ENCODE data around the gene DGKH. TPM values are rescaled to one million over a fixed set of nuclear protein-coding genes. Genes with fewer than 3 reads are reported as not detected.

Gene DGKH
- polyA plus RNA-seq, 1 donor from 2014 or later: 3.5 TPM

DNA sequence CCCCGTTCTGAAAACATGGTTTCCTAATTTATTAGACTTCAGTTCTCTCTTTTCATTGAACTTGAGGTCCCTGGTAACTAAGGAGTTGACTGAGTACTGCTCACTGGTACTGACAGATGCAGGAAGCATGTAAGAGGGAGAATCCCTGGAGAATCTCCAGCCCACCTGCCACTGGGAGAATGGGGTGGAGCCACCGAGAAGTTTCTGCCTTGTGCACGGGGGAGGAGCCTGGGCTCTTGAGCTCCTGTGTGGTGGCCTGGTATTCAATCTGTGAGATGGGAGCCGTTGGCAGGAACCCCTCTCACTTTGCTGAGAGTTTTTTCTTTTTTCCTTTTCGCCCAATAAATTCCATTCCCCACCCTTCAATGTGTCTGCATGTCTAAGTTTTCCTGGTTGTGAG is 210.3 kb downstream of the DGKH start:
- no peak overlapping the region for H3K4me3 ChIP-seq (ENCODE audit: low read length)
- H3K79me2 ChIP-seq (replicated peaks; ENCODE audit: insufficient read depth, low read length): no peaks in the 10 kb centered on the region
- no peaks in the 10 kb centered on the region for H3K9me2 ChIP-seq (ENCODE audit: insufficient read depth, low read length)
- H3K9ac ChIP-seq (ENCODE audit: low read length): no peak overlapping the region
- no peaks in the 10 kb centered on the region for H3K36me3 ChIP-seq (ENCODE audit: insufficient read depth, low read length)
- H3K4me2 ChIP-seq (ENCODE audit: low read length): no peak overlapping the region
- no peaks in the 10 kb centered on the region for H3K9me3 ChIP-seq (ENCODE audit: low read length)
- TF ChIP-seq SMC3 (conservative IDR thresholded peaks at IDR 0.05; ENCODE audit: poor library complexity) (no peak), TAF1 (IDR thresholded peaks at IDR 0.05; ENCODE audit: low read depth) (no peak), EZH2 (IDR thresholded peaks at IDR 0.05; ENCODE audit: borderline replicate concordance, insufficient read depth, low read length, poor library complexity, severe bottlenecking) (no peak), MXI1 (conservative IDR thresholded peaks at IDR 0.05; ENCODE audit: poor library complexity, severe bottlenecking) (no peak), RAD21 (conservative IDR thresholded peaks at IDR 0.05) (no peak), EP300 (conservative IDR thresholded peaks at IDR 0.05; ENCODE audit: poor library complexity, severe bottlenecking) (no peak), POLR2AphosphoS5 (IDR thresholded peaks at IDR 0.05) (no peak)
- TF ChIP-seq, protein P1, sequence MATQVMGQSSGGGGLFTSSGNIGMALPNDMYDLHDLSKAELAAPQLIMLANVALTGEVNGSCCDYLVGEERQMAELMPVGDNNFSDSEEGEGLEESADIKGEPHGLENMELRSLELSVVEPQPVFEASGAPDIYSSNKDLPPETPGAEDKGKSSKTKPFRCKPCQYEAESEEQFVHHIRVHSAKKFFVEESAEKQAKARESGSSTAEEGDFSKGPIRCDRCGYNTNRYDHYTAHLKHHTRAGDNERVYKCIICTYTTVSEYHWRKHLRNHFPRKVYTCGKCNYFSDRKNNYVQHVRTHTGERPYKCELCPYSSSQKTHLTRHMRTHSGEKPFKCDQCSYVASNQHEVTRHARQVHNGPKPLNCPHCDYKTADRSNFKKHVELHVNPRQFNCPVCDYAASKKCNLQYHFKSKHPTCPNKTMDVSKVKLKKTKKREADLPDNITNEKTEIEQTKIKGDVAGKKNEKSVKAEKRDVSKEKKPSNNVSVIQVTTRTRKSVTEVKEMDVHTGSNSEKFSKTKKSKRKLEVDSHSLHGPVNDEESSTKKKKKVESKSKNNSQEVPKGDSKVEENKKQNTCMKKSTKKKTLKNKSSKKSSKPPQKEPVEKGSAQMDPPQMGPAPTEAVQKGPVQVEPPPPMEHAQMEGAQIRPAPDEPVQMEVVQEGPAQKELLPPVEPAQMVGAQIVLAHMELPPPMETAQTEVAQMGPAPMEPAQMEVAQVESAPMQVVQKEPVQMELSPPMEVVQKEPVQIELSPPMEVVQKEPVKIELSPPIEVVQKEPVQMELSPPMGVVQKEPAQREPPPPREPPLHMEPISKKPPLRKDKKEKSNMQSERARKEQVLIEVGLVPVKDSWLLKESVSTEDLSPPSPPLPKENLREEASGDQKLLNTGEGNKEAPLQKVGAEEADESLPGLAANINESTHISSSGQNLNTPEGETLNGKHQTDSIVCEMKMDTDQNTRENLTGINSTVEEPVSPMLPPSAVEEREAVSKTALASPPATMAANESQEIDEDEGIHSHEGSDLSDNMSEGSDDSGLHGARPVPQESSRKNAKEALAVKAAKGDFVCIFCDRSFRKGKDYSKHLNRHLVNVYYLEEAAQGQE (IDR thresholded peaks at IDR 0.05; ENCODE audit: borderline replicate concordance): no peak
- TF ChIP-seq, protein P2, sequence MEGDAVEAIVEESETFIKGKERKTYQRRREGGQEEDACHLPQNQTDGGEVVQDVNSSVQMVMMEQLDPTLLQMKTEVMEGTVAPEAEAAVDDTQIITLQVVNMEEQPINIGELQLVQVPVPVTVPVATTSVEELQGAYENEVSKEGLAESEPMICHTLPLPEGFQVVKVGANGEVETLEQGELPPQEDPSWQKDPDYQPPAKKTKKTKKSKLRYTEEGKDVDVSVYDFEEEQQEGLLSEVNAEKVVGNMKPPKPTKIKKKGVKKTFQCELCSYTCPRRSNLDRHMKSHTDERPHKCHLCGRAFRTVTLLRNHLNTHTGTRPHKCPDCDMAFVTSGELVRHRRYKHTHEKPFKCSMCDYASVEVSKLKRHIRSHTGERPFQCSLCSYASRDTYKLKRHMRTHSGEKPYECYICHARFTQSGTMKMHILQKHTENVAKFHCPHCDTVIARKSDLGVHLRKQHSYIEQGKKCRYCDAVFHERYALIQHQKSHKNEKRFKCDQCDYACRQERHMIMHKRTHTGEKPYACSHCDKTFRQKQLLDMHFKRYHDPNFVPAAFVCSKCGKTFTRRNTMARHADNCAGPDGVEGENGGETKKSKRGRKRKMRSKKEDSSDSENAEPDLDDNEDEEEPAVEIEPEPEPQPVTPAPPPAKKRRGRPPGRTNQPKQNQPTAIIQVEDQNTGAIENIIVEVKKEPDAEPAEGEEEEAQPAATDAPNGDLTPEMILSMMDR (IDR thresholded peaks at IDR 0.05; ENCODE audit: poor library complexity, severe bottlenecking): no peak
- no peaks in the 10 kb centered on the region for H3F3A ChIP-seq (ENCODE audit: insufficient read depth, low read length, poor library complexity, severe bottlenecking)
- H4K20me1 ChIP-seq (ENCODE audit: insufficient read depth): no peaks in the 10 kb centered on the region
- H2AFZ ChIP-seq (ENCODE audit: low read depth, low read length): no peak overlapping the region
- H3K27ac ChIP-seq (ENCODE audit: low read length): no peak overlapping the region
- H3K27me3 ChIP-seq (ENCODE audit: insufficient read depth, low read depth, low read length): no peaks in the 10 kb centered on the region

DNA sequence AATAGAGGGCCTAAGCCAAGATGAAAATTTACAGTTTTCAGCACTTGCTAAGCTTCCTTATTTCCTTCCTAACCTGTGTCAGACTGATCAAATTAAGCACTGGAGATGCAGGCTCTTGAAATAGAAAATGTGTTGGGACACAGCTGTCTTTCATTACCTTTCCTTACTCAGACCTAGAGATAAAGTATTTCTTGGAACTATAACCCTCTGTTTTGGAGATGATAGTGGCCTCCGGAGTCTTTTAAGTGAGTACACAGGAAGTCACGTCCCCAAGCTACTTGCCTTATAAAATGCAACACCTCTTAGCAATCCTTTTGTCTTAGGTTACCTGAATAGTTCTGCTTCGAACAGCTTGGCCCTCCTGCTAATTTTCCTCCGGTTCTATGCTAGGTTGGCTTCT is 211.1 kb downstream of the DGKH start:
- no peak overlapping the region for H2AFZ ChIP-seq (ENCODE audit: low read depth, low read length)

More for the DNA sequence above, 211.1 kb downstream of the DGKH start:
- Histone ChIP-seq H4K20me1 (ENCODE audit: insufficient read depth) (no peaks in the 10 kb centered on the region), H3K79me2 (replicated peaks; ENCODE audit: insufficient read depth, low read length) (no peaks in the 10 kb centered on the region), H3K36me3 (ENCODE audit: insufficient read depth, low read length) (no peaks in the 10 kb centered on the region), H3K9ac (ENCODE audit: low read length) (no peak overlapping the region), H3K4me3 (ENCODE audit: low read length) (no peak overlapping the region), H3K9me2 (ENCODE audit: insufficient read depth, low read length) (no peaks in the 10 kb centered on the region), H3K27me3 (ENCODE audit: insufficient read depth, low read depth, low read length) (no peaks in the 10 kb centered on the region), H3K4me2 (ENCODE audit: low read length) (no peak overlapping the region), H3K9me3 (ENCODE audit: low read length) (no peaks in the 10 kb centered on the region), H3F3A (ENCODE audit: insufficient read depth, low read length, poor library complexity, severe bottlenecking) (no peaks in the 10 kb centered on the region), H3K27ac (ENCODE audit: low read length) (no peak overlapping the region)
- no peak for TF ChIP-seq POLR2AphosphoS5 (IDR thresholded peaks at IDR 0.05)
- TF ChIP-seq, protein P2 (IDR thresholded peaks at IDR 0.05; ENCODE audit: poor library complexity, severe bottlenecking): no peak
- no peak for TF ChIP-seq EZH2 (IDR thresholded peaks at IDR 0.05; ENCODE audit: borderline replicate concordance, insufficient read depth, low read length, poor library complexity, severe bottlenecking)
- no peak for TF ChIP-seq SMC3 (conservative IDR thresholded peaks at IDR 0.05; ENCODE audit: poor library complexity)
- TF ChIP-seq MXI1 (conservative IDR thresholded peaks at IDR 0.05; ENCODE audit: poor library complexity, severe bottlenecking): no peak
- TF ChIP-seq TAF1 (IDR thresholded peaks at IDR 0.05; ENCODE audit: low read depth): no peak
- TF ChIP-seq, protein P1 (IDR thresholded peaks at IDR 0.05; ENCODE audit: borderline replicate concordance): no peak
- TF ChIP-seq EP300 (conservative IDR thresholded peaks at IDR 0.05; ENCODE audit: poor library complexity, severe bottlenecking): no peak
- TF ChIP-seq RAD21 (conservative IDR thresholded peaks at IDR 0.05): no peak

Measured in neural cell (in vitro differentiated cells).